NCI-H2196 treated with DMSO at 0.1 percent for 48 hours (cell line): ENCODE measurements around the gene CKLF.
A peak's percentile ranks its signal among the peaks of the same experiment; 100 is the strongest.
"Not testable (repeated sequence)": the region's sequence is repeated elsewhere in the genome, so short reads cannot be mapped to it uniquely, and the experiment has no call there.

Experiments used
- DNase-seq: peaks from one replicate; lab custom pipeline; 2025; ENCODE audit not compliant: unreplicated experiment; lab: John Stamatoyannopoulos, UW

CKLF gene

GRCh38 chr16:66552286-66553177 is at the start of gene CKLF:
TSS of gene CKLF (plus strand) at chr16:66552576. CDS start at chr16:66552716, 140 bp downstream.
- peak; percentile 40 for DNase-seq

GRCh38 chr16:66503030-66503429 is 49.3 kb upstream of the CKLF start:
- DNase-seq, result no peak

- DNase-seq, result no peak
Measured at GRCh38 chr16:66503612-66504011, 48.8 kb upstream of the CKLF start.

GRCh38 chr16:66507731-66508239 is 44.6 kb upstream of the CKLF start:
- DNase-seq, result no peak

- no peak for DNase-seq
Measured at GRCh38 chr16:66508248-66508913, 44.0 kb upstream of the CKLF start.

- DNase-seq, result no peak
Measured at GRCh38 chr16:66508914-66509496, 43.4 kb upstream of the CKLF start.

GRCh38 chr16:66509576-66509975 is 42.8 kb upstream of the CKLF start:
- no peak for DNase-seq

GRCh38 chr16:66510298-66510697 is 42.1 kb upstream of the CKLF start:
- no peak for DNase-seq

- no peak for DNase-seq
Measured at GRCh38 chr16:66510711-66511601, 41.4 kb upstream of the CKLF start.

- no peak for DNase-seq
Measured at GRCh38 chr16:66511602-66512271, 40.6 kb upstream of the CKLF start.

GRCh38 chr16:66512272-66513110 is 39.9 kb upstream of the CKLF start:
- DNase-seq, result no peak

GRCh38 chr16:66513111-66513723 is 39.2 kb upstream of the CKLF start:
- DNase-seq, result no peak

- not testable (repeated sequence) for DNase-seq
Measured at GRCh38 chr16:66514391-66514790, 38.0 kb upstream of the CKLF start.

- not testable (repeated sequence) for DNase-seq
Measured at GRCh38 chr16:66514980-66515595, 37.3 kb upstream of the CKLF start.

- DNase-seq, result no peak
Measured at GRCh38 chr16:66515596-66516508, 36.5 kb upstream of the CKLF start.

- DNase-seq, result no peak
Measured at GRCh38 chr16:66516509-66516807, 35.9 kb upstream of the CKLF start.

GRCh38 chr16:66516808-66517585 is 35.4 kb upstream of the CKLF start:
- DNase-seq, result peak; percentile 91
